ENCODE data around the gene PHLDA2. TPM values are rescaled to one million over a fixed set of nuclear protein-coding genes. Genes with fewer than 3 reads are reported as not detected.

The PHLDA2 gene
- total and polyA plus RNA-seq, 2 experiments from 2014 or later = 3.8 to 16.5 TPM

DNA sequence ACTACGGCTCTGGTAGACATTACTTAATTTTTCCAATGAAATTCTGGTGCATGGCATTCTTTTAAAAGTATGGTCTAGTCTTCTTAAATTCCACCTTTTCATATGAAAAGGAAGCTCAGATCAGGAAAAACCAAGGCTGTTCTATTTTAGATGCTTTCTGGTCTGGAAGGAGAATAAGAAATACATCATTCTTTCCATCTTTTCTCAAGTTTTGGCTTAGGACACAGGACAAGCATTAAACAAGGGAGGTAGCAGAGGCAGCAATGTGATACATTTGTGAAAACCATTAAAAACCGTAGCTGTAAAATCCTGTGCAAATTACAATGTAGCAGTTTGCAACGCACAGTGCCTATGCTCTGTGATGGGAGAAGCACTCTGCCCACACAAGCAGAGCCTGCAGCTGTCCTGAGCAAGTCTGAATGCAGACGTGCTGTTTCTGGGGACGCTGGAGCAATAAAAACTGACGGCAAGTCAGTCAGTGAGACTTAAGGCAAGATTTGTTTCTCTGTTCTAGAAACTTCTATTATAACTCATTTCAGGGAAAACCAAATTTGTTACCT, 39.2 kb upstream of the PHLDA2 start (continued):
- TF ChIP-seq EZH2 (IDR thresholded peaks at IDR 0.05; ENCODE audit: low read depth, unreplicated experiment) = no peak
- no peak for TF ChIP-seq ZNF114 (CRISPR knock-in tag; IDR thresholded peaks at IDR 0.05)

DNA sequence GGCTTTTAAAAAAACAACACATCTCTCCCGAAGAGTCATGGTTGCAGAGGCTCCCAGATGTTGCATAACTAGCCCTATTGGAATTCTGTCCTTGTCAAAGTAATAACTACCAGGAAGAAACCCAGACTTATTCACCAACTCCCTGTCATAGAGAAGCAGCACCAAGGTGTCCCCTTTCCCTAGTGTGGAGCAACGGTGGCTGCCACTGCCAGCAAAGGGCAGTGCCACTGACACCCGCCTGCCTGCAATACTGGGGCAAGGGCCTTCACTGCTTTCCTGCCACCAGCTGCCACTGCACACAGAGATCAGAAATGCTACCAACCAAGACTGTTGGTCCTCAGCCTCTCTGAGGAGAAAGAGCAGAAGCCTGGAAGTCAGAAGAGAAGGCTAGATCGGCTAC, 35.6 kb upstream of the PHLDA2 start:
- Mint-ChIP-seq H3K36me3 (ENCODE audit: low read depth) (peaks cover 95% of the 10 kb centered on the region), H3K27ac (no peak overlapping the region), H3K4me1 (peaks cover 29% of the 10 kb centered on the region), H3K27me3 (ENCODE audit: insufficient read depth, low read depth, poor library complexity) (peaks cover 4% of the 10 kb centered on the region), H3K9me3 (no peaks in the 10 kb centered on the region), H3K4me3 (no peak overlapping the region)
- H3K27me3 ChIP-seq (ENCODE audit: insufficient read depth) = no peaks in the 10 kb centered on the region
- no peak overlapping the region for H2AFZ ChIP-seq
- no peak overlapping the region for H3K4me2 ChIP-seq
- no peaks in the 10 kb centered on the region for H3K9me2 ChIP-seq (ENCODE audit: insufficient read depth)
- H4K20me1 ChIP-seq (replicated peaks; ENCODE audit: insufficient read depth) = peaks cover 77% of the 10 kb centered on the region
- TF ChIP-seq EZH2phosphoT487 (IDR thresholded peaks at IDR 0.05; ENCODE audit: unreplicated experiment) (no peak), STAT1 (IDR thresholded peaks at IDR 0.05; ENCODE audit: unreplicated experiment) (no peak), CTCF (conservative IDR thresholded peaks at IDR 0.05; ENCODE audit: low read depth in 2 of 2) (no peak), EZH2 (IDR thresholded peaks at IDR 0.05; ENCODE audit: low read depth, unreplicated experiment) (no peak), NANOG (IDR thresholded peaks at IDR 0.05; ENCODE audit: borderline replicate concordance) (no peak), ZNF331 (CRISPR knock-in tag; IDR thresholded peaks at IDR 0.05; ENCODE audit: low read depth) (no peak), POLR2AphosphoS5 (IDR thresholded peaks at IDR 0.05; ENCODE audit: low read depth) (no peak), JUNB (IDR thresholded peaks at IDR 0.05; ENCODE audit: unreplicated experiment) (no peak), ETS1 (IDR thresholded peaks at IDR 0.05) (no peak), ZNF114 (CRISPR knock-in tag; IDR thresholded peaks at IDR 0.05) (no peak), CREB1 (CRISPR knock-in tag; IDR thresholded peaks at IDR 0.05; ENCODE audit: low read depth) (no peak)
- TF ChIP-seq, protein P1, sequence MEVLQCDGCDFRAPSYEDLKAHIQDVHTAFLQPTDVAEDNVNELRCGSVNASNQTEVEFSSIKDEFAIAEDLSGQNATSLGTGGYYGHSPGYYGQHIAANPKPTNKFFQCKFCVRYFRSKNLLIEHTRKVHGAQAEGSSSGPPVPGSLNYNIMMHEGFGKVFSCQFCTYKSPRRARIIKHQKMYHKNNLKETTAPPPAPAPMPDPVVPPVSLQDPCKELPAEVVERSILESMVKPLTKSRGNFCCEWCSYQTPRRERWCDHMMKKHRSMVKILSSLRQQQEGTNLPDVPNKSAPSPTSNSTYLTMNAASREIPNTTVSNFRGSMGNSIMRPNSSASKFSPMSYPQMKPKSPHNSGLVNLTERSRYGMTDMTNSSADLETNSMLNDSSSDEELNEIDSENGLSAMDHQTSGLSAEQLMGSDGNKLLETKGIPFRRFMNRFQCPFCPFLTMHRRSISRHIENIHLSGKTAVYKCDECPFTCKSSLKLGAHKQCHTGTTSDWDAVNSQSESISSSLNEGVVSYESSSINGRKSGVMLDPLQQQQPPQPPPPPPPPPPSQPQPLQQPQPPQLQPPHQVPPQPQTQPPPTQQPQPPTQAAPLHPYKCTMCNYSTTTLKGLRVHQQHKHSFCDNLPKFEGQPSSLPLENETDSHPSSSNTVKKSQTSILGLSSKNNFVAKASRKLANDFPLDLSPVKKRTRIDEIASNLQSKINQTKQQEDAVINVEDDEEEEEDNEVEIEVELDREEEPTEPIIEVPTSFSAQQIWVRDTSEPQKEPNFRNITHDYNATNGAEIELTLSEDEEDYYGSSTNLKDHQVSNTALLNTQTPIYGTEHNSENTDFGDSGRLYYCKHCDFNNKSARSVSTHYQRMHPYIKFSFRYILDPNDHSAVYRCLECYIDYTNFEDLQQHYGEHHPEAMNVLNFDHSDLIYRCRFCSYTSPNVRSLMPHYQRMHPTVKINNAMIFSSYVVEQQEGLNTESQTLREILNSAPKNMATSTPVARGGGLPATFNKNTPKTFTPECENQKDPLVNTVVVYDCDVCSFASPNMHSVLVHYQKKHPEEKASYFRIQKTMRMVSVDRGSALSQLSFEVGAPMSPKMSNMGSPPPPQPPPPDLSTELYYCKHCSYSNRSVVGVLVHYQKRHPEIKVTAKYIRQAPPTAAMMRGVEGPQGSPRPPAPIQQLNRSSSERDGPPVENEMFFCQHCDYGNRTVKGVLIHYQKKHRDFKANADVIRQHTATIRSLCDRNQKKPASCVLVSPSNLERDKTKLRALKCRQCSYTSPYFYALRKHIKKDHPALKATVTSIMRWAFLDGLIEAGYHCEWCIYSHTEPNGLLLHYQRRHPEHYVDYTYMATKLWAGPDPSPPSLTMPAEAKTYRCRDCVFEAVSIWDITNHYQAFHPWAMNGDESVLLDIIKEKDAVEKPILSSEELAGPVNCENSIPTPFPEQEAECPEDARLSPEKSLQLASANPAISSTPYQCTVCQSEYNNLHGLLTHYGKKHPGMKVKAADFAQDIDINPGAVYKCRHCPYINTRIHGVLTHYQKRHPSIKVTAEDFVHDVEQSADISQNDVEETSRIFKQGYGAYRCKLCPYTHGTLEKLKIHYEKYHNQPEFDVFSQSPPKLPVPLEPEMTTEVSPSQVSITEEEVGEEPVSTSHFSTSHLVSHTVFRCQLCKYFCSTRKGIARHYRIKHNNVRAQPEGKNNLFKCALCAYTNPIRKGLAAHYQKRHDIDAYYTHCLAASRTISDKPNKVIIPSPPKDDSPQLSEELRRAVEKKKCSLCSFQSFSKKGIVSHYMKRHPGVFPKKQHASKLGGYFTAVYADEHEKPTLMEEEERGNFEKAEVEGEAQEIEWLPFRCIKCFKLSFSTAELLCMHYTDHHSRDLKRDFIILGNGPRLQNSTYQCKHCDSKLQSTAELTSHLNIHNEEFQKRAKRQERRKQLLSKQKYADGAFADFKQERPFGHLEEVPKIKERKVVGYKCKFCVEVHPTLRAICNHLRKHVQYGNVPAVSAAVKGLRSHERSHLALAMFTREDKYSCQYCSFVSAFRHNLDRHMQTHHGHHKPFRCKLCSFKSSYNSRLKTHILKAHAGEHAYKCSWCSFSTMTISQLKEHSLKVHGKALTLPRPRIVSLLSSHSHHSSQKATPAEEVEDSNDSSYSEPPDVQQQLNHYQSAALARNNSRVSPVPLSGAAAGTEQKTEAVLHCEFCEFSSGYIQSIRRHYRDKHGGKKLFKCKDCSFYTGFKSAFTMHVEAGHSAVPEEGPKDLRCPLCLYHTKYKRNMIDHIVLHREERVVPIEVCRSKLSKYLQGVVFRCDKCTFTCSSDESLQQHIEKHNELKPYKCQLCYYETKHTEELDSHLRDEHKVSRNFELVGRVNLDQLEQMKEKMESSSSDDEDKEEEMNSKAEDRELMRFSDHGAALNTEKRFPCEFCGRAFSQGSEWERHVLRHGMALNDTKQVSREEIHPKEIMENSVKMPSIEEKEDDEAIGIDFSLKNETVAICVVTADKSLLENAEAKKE (CRISPR knock-in tag; IDR thresholded peaks at IDR 0.05) = no peak
- H3K79me2 ChIP-seq (replicated peaks; ENCODE audit: insufficient read depth) = peaks cover 88% of the 10 kb centered on the region
- no peak overlapping the region for H3K27ac ChIP-seq (ENCODE audit: low read depth)
- no peak overlapping the region for H3K4me3 ChIP-seq
- ATAC-seq (no peak), DNase-seq (ENCODE audit: low spot score) (no peak)
- peaks cover 27% of the 10 kb centered on the region for H3K4me1 ChIP-seq (ENCODE audit: insufficient read depth)
- 0 out of 2 replicates have a peak, but pooled peaks cover 24% of the 10 kb centered on the region for H3F3A ChIP-seq (replicated peaks; ENCODE audit: low read depth)
- H3K36me3 ChIP-seq (ENCODE audit: insufficient read depth) = peaks cover 63% of the 10 kb centered on the region
